ENCODE measurements around the gene KRTAP10-2.
"Not testable (repeated sequence)": the region's sequence is repeated elsewhere in the genome, so short reads cannot be mapped to it uniquely, and the experiment has no call there.

KRTAP10-2 gene

GRCh38 chr21:44513389-44514217 is 37.7 kb downstream of the KRTAP10-2 start:
- no peak for DNase-seq (ENCODE audit: low read depth)

- DNase-seq (ENCODE audit: low read depth), result no peak
Observed at GRCh38 chr21:44512496-44513388, 38.6 kb downstream of the KRTAP10-2 start.

DNA sequence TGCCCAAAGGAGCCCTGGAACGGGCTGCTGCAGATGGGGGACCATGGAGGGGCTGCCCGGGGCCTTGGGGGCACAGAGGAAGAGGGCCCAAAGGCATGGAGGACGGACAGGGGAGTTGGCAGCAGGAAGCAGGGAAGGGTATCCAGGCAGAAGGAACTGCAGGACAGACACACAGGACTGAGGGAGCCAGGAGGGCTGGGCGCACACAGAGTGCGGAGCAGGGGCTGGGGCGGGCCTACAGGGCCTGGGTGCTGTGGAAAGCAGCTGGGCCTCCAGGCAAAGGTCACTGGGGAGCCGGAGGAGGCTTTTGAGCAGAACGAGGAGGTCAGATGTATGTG is 39.4 kb downstream of the KRTAP10-2 start:
- no peak for DNase-seq (ENCODE audit: low read depth)

DNA sequence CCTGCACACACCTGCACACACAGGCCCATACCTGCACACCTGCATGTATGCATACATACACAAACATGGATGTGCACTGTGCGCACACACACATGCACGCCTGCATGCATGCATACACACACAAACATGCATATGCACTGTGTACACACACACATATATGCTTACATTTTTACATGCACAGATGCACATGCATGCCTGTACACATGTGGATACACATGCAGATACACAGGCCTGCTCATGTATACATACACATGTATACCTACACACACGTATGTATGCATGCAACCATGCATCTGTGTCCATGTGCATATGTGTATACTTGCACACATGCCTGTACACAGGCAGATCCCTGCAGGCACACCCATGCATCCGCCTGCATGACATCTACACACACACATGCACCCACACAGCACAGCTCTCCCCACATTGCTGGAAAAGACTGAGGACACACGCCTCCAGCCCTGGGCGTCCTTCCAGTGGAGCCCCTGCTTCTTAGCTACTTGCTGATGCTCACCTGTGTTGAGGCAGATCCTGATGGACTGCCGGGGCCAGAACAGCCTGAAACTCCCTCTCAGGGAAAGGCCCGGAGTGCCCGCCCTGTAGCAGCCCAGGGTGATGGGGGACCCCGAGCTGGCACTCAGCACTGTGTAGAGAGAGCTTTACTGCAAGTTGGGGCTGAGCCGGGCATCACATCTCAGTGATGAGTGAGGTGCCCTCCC is 39.9 kb downstream of the KRTAP10-2 start:
- no peak for DNase-seq (ENCODE audit: low read depth)

DNA sequence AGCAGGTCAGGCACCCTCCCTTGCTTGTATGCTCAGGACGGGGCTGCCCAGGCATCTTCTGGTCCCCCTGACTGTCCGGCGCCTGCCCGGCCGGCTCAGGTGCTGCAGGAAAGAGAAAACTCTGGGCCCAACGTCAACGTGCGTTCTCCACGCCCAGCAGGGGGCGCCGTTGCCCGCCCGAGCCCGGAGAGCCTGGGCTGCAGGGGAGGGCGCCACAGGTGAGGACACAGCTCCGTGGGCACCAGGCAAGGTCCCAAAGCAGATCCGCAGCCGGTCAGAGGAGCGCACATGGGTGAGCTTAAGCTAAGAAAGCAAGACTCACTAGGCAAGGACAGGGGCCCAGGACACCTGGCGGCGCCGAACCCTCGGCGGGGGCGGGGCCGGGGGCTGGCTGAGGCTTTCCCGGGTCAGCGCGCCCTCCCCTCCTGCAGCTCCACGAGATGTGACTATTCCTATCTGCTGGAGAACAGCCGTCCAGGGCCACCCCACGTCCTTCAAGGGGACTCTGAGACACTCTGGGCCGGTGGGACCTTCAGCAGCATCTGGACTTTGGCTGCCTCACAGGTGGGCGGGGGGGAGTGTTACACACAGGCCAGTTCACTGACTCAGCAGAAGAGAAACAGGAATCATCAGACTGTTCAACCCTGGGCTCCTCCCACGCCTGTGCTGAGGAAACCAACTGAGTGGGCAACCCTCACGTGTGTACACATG is 40.6 kb downstream of the KRTAP10-2 start:
- peak; percentile 46 for DNase-seq (ENCODE audit: low read depth)

DNA sequence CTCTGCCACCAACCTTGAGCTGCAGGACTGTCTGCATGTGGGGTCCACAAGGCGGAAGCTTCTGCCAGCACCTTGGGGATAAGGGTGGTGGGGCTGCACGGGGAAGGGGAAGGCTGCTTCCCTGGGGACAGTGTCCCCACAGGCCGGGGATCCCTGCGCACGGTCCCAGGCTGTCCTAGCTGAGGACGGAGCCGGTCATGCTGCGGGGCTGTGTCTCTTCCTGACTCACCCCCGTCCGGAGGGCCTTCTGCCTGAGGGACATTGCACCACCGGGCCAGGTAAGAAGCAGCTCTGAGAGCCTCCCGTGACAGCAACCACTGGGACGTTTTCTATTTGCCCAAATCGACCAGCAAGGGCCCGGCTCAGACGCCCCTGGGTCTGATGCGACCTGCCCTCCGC is 41.2 kb downstream of the KRTAP10-2 start:
- no peak for DNase-seq (ENCODE audit: low read depth)

DNA sequence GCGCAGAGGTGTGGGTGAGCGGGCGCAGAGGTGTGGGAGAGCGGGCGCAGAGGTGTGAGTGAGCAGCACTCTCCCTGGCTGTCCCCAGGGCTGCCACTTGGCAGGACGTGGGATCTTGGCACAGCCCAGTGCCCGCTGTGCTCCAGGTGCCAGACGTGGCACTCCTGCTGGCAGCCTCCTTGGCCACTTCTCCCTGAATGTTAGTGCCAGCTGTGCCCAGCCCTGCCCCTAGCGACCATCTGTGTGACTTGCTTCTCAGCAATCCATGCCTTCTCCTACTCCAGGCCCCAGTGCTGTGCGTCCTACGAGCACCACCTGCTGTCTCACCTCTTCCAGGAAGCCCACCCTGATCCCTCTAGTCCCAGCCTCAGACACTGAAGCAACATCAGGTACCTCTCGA is 41.8 kb downstream of the KRTAP10-2 start:
- DNase-seq (ENCODE audit: low read depth), result no peak

DNA sequence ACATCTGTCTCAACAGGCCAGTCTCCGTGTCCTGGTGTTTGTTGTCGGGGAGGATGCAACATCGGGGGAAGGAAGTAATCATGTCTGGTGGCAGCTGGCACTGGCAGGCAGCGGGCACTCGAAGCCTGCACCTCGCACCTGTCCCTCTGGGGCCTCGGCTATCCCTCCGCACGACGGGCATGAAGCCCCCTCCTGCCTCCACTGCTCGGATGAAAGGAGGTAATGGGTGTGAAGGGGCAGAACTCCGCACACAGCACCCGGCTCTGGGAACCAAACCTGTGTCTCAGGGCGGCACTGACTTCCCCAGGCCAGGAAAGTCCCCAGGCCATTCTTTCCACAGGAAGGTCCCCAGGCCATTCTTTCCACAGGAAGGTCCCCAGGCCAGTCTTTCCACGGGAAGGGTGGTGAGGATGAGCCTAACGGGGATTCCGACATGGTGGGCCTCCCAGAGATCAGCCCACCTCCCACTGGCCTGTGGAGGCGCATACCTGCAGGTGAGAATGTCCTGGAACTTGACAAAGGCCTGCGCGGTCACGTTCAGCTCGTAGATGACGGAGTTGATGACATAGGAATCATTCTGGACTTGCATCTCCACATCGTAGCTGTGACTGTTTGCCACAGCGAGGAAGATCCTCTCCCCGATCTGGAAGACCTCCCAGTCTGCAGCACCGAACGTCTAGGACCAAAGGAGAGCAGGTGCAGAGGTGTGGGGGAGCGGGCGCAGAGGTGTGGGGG is 42.4 kb downstream of the KRTAP10-2 start:
- DNase-seq (ENCODE audit: low read depth), result no peak

- no peak for DNase-seq (ENCODE audit: low read depth)
Observed at GRCh38 chr21:44508426-44508710, 42.9 kb downstream of the KRTAP10-2 start.

DNA sequence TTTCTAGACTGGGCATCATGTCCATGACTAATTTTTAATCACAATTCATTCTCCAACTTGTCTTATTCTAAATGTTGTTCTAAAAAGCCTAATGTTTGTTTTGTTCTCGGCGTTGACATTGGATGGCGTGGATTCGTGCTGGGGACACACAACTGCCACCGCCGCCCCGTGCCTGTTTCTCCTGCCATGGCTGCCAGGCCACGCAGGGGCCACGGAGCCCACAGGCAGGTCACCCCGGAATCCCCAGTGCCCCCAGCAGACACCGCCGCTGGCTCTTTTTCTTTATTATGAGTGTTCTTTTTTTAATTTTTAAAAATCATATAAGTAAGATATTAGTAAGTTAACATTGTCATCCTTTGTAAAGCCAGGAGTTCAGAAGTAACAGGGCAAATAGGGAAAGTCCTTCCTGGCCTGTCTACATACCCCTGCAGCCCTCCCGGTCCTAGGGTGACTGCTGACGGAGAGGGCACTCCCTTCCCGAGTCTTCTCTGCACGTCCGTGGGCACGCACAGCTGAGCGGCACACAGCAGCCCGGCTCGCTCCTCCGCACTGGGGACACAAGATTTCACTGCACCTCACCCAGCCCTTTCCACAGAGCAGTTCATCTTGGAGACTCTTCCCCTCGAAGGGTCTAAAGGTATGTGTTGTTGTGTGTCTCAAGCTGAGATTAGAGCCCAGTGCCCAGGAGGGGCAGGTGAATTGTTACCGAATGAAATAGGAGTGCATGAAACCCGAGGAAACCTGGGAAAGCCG is 43.5 kb downstream of the KRTAP10-2 start:
- no peak for DNase-seq (ENCODE audit: low read depth)

GRCh38 chr21:44506279-44507255 is 44.7 kb downstream of the KRTAP10-2 start:
- no peak for DNase-seq (ENCODE audit: low read depth)

DNA sequence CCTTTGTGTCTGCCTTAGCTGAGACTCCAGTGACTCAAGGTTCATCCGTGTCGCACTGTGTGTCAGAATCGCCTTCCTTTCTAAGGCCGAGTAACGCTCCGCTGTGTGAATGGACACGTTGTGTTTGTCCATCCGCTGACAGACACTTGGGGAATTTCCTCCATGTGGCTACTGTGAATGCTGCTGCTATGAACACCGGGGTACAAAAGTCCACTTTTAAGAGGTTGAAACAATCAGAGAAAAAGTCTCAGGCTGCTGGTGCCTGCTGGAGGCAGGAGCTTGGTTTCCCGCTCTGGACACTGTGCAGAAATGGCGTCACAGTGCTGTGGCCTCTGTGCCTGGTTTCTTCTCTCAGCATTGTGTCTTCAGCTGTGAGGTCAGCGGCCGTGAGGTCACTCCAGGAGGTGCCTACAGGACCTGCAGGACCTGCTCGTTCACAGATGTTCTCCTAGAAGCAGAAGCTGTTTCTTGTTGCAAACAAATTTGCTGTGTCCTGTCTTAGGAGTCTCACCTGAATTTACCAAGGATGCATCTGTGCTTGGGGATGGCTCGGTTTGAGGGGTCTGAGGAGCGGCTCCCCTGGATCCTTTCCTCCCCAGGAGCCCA is 45.5 kb downstream of the KRTAP10-2 start:
- no peak for DNase-seq (ENCODE audit: low read depth)

DNA sequence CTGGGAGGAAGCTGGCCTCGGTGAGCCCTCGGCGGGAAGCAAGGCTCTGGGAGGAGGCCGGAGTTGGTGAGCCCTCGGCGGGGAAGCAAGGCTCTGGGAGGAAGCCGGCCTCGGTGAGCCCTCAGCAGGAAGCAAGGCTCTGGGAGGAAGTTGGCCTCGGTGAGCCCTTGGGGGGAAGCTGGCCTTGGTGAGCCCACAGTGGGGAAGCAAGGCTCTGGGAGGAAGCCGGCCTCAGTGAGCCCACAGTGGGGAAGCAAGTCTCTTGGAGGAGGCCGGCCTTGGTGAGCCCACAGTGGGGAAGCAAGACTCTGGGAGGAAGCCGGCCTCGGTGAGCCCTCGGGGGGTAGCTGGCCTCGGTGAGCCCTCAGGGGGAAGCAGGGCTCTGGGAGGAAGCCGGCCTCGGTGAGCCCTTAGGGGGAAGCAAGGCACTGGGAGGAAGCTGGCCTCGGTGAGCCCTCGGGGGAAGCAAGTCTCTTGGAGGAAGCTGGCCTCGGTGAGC is 47.4 kb downstream of the KRTAP10-2 start:
- no peak for DNase-seq (ENCODE audit: low read depth)

DNA sequence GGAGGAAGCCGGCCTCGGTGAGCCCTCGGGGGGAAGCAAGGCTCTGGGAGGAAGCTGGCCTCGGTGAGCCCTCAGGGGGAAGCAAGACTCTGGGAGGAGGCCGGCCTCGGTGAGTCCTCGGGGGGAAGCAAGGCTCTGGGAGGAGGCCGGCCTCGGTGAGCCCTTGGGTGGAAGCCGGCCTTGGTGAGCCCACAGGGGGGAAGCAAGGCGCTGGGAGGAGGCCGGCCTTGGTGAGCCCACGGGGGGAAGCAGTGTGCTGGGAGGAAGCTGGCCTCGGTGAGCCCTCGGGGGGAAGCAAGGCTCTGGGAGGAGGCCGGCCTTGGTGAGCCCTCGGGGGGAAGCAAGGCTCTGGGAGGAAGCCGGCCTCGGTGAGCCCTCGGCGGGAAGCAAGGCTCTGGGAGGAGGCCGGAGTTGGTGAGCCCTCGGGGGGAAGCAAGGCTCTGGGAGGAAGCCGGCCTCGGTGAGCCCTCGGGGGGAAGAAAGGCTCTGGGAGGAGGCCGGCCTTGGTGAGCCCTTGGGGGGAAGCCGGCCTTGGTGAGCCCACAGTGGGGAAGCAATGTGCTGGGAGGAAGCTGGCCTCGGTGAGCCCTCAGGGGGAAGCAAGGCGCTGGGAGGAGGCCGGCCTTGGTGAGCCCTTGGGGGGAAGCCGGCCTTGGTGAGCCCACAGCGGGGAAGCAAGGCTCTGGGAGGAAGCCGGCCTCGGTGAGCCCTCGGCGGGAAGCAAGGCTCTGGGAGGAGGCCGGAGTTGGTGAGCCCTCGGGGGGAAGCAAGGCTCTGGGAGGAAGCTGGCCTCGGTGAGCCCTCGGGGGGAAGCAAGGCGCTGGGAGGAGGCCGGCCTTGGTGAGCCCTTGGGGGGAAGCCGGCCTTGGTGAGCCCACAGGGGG is 48.1 kb downstream of the KRTAP10-2 start:
- not testable (repeated sequence) for DNase-seq (ENCODE audit: low read depth)

GRCh38 chr21:44502171-44502958 is 48.9 kb downstream of the KRTAP10-2 start:
- no peak for DNase-seq (ENCODE audit: low read depth)

Data from stimulated activated CD8-positive, alpha-beta memory T cell treated with anti-CD3 and anti-CD28 coated beads, Interleukin-7, amount 100 ng/mL, for 24 hours (primary cell).